ENCODE measurements around the gene CABYR.

- TF ChIP-seq, protein P1, sequence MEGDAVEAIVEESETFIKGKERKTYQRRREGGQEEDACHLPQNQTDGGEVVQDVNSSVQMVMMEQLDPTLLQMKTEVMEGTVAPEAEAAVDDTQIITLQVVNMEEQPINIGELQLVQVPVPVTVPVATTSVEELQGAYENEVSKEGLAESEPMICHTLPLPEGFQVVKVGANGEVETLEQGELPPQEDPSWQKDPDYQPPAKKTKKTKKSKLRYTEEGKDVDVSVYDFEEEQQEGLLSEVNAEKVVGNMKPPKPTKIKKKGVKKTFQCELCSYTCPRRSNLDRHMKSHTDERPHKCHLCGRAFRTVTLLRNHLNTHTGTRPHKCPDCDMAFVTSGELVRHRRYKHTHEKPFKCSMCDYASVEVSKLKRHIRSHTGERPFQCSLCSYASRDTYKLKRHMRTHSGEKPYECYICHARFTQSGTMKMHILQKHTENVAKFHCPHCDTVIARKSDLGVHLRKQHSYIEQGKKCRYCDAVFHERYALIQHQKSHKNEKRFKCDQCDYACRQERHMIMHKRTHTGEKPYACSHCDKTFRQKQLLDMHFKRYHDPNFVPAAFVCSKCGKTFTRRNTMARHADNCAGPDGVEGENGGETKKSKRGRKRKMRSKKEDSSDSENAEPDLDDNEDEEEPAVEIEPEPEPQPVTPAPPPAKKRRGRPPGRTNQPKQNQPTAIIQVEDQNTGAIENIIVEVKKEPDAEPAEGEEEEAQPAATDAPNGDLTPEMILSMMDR (IDR thresholded peaks at IDR 0.05) = no peak
- TF ChIP-seq POLR2A (IDR thresholded peaks at IDR 0.05) (no peak), EP300 (IDR thresholded peaks at IDR 0.05) (no peak)
Observed at GRCh38 chr18:24108641-24109040, 30.2 kb upstream of the CABYR start.

Data from stomach (tissue), 4 donors.